ENCODE results near the gene EDEM2.

DNA sequence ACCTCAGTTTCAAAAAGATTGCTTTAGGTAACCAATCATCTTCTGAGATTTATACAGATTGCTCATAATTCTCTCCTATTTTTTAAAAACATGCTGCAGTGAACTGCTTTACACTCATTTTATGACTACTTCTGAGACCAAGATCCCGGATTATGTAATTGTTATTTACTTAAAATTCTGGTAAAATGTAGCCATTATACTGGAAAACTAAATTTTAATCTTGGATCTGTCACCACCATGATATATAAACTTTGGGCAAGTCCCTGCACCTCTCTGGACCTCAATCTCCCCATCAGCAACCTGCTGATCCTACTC is 24.3 kb upstream of the EDEM2 start:
- TF ChIP-seq, protein P1, sequence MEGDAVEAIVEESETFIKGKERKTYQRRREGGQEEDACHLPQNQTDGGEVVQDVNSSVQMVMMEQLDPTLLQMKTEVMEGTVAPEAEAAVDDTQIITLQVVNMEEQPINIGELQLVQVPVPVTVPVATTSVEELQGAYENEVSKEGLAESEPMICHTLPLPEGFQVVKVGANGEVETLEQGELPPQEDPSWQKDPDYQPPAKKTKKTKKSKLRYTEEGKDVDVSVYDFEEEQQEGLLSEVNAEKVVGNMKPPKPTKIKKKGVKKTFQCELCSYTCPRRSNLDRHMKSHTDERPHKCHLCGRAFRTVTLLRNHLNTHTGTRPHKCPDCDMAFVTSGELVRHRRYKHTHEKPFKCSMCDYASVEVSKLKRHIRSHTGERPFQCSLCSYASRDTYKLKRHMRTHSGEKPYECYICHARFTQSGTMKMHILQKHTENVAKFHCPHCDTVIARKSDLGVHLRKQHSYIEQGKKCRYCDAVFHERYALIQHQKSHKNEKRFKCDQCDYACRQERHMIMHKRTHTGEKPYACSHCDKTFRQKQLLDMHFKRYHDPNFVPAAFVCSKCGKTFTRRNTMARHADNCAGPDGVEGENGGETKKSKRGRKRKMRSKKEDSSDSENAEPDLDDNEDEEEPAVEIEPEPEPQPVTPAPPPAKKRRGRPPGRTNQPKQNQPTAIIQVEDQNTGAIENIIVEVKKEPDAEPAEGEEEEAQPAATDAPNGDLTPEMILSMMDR (IDR thresholded peaks at IDR 0.05) = no peak
- TF ChIP-seq EZH2 (IDR thresholded peaks at IDR 0.05; ENCODE audit: borderline replicate concordance, insufficient read depth, low read depth, low read length, poor library complexity, severe bottlenecking) = no peak
